HG03095 (cell line): ENCODE results near the gene HELT.

Experiments used
- ATAC-seq: cut with Tn5 transposase; IDR thresholded peaks from one replicate; pipeline ENCODE4 v1.9.1; 2021; ENCODE audit warnings: moderate library complexity; ENCODE audit not compliant: unreplicated experiment

Gene HELT

GRCh38 chr4:185003596-185004351 lies 14.5 kb upstream of the HELT start:
- ATAC-seq = no peak

- peak; percentile 31 for ATAC-seq
Observed at GRCh38 chr4:185004562-185005218, 13.6 kb upstream of the HELT start.

- peak; percentile 87 for ATAC-seq
Observed at GRCh38 chr4:185005219-185005819, 13.0 kb upstream of the HELT start.

- ATAC-seq = no peak
Observed at GRCh38 chr4:185011408-185011807, 6.9 kb upstream of the HELT start.

GRCh38 chr4:185013417-185014125 lies 4.7 kb upstream of the HELT start:
- no peak for ATAC-seq

- no peak for ATAC-seq
Observed at GRCh38 chr4:185015108-185015507, 3.2 kb upstream of the HELT start.

GRCh38 chr4:185016101-185016940 lies 2.0 kb upstream of the HELT start:
- no peak for ATAC-seq

- no peak for ATAC-seq
Observed at GRCh38 chr4:185016946-185017758, 1.1 kb upstream of the HELT start.

- ATAC-seq = no peak
Observed at GRCh38 chr4:185018834-185019455, 655 bp downstream of the HELT start.

GRCh38 chr4:185019456-185020292 lies 1.4 kb downstream of the HELT start:
- no peak for ATAC-seq

- no peak for ATAC-seq
Observed at GRCh38 chr4:185020293-185020808, 2.1 kb downstream of the HELT start.

- no peak for ATAC-seq
Observed at GRCh38 chr4:185020863-185021761, 2.8 kb downstream of the HELT start.

- no peak for ATAC-seq
Observed at GRCh38 chr4:185023471-185023870, 5.2 kb downstream of the HELT start.

- ATAC-seq = no peak
Observed at GRCh38 chr4:185028625-185029024, 10.3 kb downstream of the HELT start.

GRCh38 chr4:185031611-185032010 lies 13.3 kb downstream of the HELT start:
- ATAC-seq = no peak

- no peak for ATAC-seq
Observed at GRCh38 chr4:185033072-185033471, 14.8 kb downstream of the HELT start.

- ATAC-seq = peak; percentile 54
Observed at GRCh38 chr4:185033950-185034349, 15.7 kb downstream of the HELT start.
